GM12874 (cell line): ENCODE measurements around the gene MC2R.

Experiments used
- TF ChIP-seq, protein P1 (sequence below): IDR thresholded peaks from 2 replicates; pipeline ENCODE4 v1.5.1; 2011; ENCODE audit warnings: low read depth, mild to moderate bottlenecking, control low read depth, low read length, moderate library complexity; ENCODE audit not compliant: insufficient read depth

Gene MC2R

DNA sequence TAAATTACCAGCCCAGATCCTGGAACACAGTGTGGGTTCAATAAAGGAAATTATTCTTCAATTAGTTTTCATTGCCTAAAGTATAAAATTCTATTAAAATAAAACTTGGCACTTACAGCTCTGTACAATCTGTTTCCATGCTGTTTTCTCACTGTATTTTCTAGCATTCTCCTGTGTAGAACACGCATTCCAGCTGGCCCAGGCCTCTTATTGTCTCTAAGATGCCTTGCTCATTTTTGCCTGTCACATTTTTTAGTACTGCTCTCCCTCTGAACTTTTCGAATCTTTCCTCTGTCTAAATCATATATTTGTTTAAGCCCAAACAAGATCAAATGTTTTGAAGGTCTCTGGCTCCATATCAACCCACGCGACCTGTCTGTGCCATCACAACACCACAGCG lies 20.8 kb downstream of the MC2R start:
- TF ChIP-seq, protein P1, sequence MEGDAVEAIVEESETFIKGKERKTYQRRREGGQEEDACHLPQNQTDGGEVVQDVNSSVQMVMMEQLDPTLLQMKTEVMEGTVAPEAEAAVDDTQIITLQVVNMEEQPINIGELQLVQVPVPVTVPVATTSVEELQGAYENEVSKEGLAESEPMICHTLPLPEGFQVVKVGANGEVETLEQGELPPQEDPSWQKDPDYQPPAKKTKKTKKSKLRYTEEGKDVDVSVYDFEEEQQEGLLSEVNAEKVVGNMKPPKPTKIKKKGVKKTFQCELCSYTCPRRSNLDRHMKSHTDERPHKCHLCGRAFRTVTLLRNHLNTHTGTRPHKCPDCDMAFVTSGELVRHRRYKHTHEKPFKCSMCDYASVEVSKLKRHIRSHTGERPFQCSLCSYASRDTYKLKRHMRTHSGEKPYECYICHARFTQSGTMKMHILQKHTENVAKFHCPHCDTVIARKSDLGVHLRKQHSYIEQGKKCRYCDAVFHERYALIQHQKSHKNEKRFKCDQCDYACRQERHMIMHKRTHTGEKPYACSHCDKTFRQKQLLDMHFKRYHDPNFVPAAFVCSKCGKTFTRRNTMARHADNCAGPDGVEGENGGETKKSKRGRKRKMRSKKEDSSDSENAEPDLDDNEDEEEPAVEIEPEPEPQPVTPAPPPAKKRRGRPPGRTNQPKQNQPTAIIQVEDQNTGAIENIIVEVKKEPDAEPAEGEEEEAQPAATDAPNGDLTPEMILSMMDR = no peak

DNA sequence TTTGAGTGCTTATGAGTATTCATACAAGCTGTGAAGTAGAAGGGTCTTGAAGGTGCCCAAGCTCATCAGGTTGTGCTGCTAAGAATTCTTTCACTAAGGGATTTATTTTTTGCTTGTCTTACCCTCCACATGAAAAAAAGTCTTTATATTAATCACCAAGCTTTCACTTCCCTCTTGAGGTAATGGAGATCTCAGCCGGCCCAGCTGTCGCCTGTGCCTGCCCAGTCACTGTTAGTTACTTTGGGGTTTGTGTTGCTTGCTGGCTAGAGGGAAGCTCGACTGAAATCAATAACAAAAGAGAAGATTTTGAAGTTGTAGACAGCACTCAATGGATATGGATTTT lies 21.9 kb downstream of the MC2R start:
- TF ChIP-seq, protein P1 = no peak

DNA sequence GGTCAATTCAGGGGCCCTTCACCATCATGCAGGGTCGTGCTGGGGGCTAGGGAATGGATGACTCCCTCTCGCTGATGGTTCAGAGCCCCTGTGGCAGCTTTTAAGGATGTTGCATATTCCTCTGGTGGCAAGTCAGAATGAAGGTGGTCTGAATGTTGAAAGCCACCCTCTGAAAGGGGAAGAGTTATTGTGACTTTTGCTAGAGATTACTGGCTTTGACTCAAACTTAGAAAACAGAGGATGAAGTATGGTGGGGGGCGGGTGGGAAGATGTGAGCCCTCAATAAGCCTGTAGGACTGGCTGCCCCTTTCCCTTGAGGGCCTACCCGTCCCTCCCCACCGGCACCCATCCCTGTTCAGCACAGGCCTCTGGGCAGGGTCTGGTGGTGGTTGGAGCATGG lies 23.2 kb downstream of the MC2R start:
- TF ChIP-seq, protein P1 = no peak

DNA sequence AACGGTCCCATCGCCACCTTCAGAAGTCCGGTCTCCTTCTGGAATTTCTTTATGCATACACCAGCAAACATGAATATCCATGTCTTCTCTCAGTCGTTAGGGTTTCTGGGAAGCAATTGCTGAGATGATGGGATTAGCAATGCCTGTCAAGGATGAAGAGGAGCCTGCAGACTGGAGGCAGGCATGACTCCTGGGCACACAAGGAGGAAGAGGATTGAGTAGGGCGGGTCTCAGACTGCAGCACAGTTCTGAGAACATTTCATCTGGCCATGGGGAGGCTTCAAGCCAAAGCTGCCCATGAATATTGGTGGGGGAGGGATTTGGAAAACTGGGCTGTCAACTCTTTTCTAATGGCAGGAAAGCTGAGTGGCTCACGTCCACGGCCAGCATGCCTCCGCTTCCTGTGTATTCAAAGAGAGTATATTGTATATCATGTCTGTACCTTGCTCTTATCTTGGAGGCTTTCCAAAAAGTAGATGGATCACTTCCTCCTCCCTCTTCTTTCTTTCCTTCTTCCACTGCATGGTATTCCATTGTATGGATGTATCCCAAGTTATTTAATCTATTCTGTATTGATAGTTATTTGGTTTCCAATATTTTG lies 24.5 kb downstream of the MC2R start:
- TF ChIP-seq, protein P1 = no peak

DNA sequence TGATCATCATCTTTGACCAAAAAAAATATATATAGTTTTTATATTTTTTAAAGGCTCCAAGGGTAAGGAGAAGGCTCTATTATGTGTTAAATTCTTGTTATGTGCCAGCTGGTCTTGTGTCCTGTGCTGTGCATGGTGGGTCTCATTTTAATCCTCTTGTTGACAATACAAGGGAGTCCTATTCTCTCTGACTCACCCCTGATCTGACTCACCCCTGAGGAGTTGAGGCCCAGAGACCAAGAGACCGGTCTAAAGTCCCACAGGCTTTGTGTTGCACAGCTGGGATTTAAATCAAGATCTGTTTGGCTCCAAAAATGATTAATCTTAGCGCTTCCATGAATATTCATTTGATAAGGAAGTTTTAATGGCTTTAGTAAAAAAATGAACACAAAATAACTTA lies 25.7 kb downstream of the MC2R start:
- TF ChIP-seq, protein P1 = no peak

DNA sequence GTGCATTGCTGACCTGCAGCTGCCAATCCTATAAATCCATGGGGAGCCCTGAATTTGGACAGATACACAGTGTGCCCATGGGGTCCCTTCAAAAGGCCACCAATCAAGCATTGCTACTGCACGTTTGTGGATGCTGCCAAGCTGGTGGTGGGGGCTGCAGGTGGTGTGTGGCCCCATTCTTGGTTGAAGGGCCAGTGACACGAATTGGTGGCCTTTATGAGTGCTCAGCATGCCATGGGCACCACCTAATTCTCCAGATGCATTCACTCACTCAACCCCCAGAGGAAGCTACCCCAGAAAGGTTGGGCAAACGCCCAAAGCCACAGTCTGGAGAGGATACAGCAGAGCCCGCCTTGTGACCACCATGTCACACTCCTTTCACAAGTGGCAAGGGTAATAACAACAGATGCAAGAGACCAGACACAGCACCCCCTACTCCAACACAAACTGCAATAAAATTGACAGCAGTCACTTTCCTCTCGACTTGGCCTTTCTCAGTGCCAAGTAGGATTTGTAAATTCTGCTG lies 27.1 kb downstream of the MC2R start:
- TF ChIP-seq, protein P1 = no peak

DNA sequence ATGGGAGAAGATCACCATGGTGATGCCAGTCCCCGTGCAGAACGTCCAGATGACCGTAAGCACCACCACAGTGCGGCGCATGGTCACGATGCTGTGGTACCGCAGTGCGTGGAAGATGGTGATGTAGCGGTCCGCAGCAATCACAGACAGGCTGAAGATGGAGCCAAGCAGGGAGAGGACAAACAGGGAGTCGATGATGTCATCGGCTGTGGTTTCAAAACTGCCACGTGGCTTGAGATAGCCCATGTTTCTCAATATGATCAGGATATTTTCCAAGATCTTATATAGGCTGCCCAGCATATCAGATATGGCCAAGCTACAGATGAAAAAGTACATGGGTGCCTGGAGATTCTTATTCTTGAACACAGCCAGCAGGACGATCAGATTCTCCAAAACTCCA lies 30.3 kb downstream of the MC2R start:
- TF ChIP-seq, protein P1 = no peak
